GM21367 (cell line): Measurements from ENCODE around the gene INF2.
"Not testable (repeated sequence)": the region's sequence is repeated elsewhere in the genome, so short reads cannot be mapped to it uniquely, and the experiment has no call there.

Experiments used
- ATAC-seq: cut with Tn5 transposase; IDR thresholded peaks from one replicate; pipeline ENCODE4 v1.9.1; 2021; ENCODE audit not compliant: unreplicated experiment

INF2 gene

GRCh38 chr14:104747876-104748275, 58.5 kb downstream of the INF2 start:
- ATAC-seq: no peak

GRCh38 chr14:104749111-104749649, 59.8 kb downstream of the INF2 start:
- no peak for ATAC-seq

- no peak for ATAC-seq
Measured at GRCh38 chr14:104750056-104750752, 60.8 kb downstream of the INF2 start.

DNA sequence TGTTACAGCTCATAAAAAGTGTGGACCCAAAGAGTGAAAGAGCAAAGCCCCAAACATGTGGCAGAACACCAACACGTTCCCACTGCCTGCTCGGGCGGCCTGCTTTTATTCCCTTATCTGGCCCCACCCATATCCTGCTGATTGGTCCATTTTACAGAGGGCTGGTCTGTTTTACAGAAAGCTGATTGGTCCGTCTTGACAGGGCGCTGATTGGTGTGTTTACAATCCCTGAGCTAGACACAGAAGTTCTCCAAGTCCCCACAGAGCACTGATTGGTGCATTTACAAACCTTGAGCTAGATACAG, 61.3 kb downstream of the INF2 start:
- not testable (repeated sequence) for ATAC-seq

GRCh38 chr14:104751539-104752422, 62.4 kb downstream of the INF2 start:
- ATAC-seq: no peak

DNA sequence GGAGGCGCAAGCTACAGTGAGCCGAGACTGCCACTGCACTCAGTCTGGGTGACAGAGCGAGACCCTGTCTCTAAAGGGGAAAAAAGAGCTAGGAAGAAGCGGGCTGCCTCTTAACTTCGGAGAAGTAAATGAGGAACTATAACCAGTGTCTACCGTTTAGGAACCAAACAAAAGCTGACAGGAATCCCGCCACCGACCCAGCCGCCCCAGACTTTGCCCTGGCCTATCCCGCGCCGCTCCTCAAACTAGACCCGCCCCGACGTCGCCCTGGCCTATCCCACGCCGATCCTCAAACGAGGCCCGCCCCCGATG, 63.0 kb downstream of the INF2 start:
- ATAC-seq: no peak

- ATAC-seq: peak; percentile 78
Measured at GRCh38 chr14:104752735-104753527, 63.5 kb downstream of the INF2 start, which contains the start of gene SIVA1. TSS of gene SIVA1 (plus strand) at chr14:104753147. CDS start at chr14:104753202, 55 bp downstream.

GRCh38 chr14:104753528-104754212, 64.3 kb downstream of the INF2 start:
- ATAC-seq: no peak

GRCh38 chr14:104754213-104754851, 64.9 kb downstream of the INF2 start:
- ATAC-seq: no peak

DNA sequence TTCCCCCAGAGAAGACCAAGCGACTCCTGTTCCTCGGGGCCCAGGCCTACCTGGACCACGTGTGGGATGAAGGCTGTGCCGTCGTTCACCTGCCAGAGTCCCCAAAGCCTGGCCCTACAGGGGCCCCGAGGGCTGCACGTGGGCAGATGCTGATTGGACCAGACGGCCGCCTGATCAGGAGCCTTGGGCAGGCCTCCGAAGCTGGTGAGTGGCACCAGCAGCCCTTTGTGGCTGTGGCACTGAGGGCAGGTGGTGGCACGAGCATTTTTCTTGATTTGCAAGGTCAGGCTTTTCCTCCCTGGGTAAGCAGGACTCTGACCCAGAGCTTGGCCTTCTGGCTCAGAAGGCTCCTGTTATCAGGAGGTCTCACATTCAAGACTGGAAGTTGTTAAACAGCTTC, 66.2 kb downstream of the INF2 start:
- ATAC-seq: no peak

GRCh38 chr14:104756477-104757237, 67.2 kb downstream of the INF2 start:
- no peak for ATAC-seq

DNA sequence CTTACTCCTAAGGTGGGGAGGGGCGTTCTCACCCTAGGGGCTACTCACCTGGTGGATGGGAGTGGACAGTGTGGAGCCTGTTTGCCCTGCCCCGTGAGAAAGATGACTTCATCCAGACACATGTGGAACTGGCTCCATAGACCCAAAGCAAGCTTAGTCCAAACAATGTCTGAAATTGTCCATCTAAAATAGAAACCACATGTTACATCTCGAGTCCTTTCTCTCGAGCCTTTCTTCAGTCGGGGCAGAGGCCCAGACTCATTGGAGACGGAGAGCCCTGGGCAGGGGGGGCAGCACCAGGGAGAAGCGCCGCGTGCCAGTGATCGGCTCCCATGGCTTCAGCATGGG, 67.8 kb downstream of the INF2 start:
- ATAC-seq: no peak

- no peak for ATAC-seq
Measured at GRCh38 chr14:104757681-104758392, 68.4 kb downstream of the INF2 start.

GRCh38 chr14:104758981-104759969, 69.9 kb downstream of the INF2 start:
- ATAC-seq: no peak

- ATAC-seq: no peak
Measured at GRCh38 chr14:104765517-104765916, 76.1 kb downstream of the INF2 start.

DNA sequence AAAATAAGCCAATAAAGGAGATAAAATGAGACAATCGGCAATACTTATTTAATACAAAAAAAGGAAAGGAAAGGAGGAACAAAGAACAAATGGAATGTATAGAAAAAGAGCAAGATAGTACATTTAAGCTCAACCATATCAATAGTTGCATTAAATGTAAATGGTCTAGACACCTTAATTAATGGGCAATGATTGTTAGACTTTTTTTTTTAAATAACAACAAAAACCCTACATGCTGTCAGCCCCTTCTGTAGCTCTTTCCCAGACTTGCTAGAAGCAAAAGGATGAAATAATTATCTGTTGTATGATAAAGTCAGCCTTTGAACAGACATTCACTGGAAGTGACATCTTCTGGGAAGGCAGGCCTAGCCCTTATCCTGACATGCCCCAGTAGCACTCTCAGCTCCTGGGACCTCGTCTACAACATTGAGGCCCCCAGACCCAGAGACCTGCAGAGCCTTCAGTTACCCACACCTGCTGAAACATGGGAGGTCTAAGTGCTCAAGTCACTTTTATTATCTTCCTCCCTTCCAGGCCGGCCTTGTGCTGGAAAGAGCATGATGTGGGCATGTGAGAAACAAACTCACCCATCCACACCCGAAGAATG, 76.9 kb downstream of the INF2 start:
- ATAC-seq: no peak

- no peak for ATAC-seq
Measured at GRCh38 chr14:104766863-104767633, 77.6 kb downstream of the INF2 start.
